Esophagus muscularis mucosa (tissue), 3 donors: Measurements from ENCODE around the gene ADAM33.

Experiments
- POLR2A ChIP-seq: fragments of 450-650 bp; IDR thresholded peaks from one replicate; pipeline ENCODE4 v1.6.1; 2017; ENCODE audit warnings: antibody characterized with exemption, moderate library complexity, mild to moderate bottlenecking, low read depth
- POLR2AphosphoS5 ChIP-seq, 2 donors: sonication (generic); formaldehyde crosslinking; IDR thresholded peaks; one replicate each; pipeline ENCODE4 v1.6.1; 2017; ENCODE audit warnings: antibody characterized with exemption in 2 of 2
- TF ChIP-seq, protein P1 (sequence below), 3 experiments: fragments of 200-600 bp in 2 of 3; fragments of 450-650 bp in 1 of 3; sonication (generic) in 2 of 3; IDR thresholded peaks; one replicate each; pipeline ENCODE4 v1.5.1; 2017 to 2019; ENCODE audit warnings: antibody characterized with exemption in 3 of 3, mild to moderate bottlenecking in 2 of 3, moderate library complexity in 1 of 3

DNA sequence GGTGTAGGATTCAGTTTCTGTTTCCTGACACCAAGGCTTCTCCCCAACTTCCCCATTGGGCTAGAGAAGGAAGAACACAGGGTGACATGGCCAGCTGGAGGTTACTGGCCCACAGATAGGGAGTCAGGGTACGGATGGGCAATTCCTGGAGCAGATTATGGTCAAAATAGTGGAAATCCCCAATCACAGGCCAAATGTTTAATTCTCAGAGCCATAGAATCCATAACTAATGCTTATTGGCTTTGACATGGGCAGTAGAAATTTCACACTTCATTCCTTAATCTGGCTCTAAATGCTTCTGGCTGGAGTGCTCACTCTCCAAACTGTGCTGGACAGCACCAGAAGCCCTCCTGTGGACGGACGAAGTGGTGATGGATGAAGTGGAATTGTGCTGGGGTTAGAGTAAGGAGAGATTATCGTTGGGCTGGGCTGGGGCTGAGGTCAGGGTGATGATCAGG lies 29.7 kb upstream of the ADAM33 start:
- TF ChIP-seq POLR2AphosphoS5 (IDR thresholded peaks at IDR 0.05) = no peak
- no peak for TF ChIP-seq POLR2A
- TF ChIP-seq, protein P1, sequence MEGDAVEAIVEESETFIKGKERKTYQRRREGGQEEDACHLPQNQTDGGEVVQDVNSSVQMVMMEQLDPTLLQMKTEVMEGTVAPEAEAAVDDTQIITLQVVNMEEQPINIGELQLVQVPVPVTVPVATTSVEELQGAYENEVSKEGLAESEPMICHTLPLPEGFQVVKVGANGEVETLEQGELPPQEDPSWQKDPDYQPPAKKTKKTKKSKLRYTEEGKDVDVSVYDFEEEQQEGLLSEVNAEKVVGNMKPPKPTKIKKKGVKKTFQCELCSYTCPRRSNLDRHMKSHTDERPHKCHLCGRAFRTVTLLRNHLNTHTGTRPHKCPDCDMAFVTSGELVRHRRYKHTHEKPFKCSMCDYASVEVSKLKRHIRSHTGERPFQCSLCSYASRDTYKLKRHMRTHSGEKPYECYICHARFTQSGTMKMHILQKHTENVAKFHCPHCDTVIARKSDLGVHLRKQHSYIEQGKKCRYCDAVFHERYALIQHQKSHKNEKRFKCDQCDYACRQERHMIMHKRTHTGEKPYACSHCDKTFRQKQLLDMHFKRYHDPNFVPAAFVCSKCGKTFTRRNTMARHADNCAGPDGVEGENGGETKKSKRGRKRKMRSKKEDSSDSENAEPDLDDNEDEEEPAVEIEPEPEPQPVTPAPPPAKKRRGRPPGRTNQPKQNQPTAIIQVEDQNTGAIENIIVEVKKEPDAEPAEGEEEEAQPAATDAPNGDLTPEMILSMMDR (IDR thresholded peaks at IDR 0.05) = no peak
